Measurements from ENCODE around the gene OBSL1. TPM values are rescaled to one million over a fixed set of nuclear protein-coding genes. Genes with fewer than 3 reads are reported as not detected.

The OBSL1 gene
- total and polyA plus RNA-seq, 2 of the 4 experiments (the other 2 are of a cell fraction) = 21.5 to 51.2 TPM

DNA sequence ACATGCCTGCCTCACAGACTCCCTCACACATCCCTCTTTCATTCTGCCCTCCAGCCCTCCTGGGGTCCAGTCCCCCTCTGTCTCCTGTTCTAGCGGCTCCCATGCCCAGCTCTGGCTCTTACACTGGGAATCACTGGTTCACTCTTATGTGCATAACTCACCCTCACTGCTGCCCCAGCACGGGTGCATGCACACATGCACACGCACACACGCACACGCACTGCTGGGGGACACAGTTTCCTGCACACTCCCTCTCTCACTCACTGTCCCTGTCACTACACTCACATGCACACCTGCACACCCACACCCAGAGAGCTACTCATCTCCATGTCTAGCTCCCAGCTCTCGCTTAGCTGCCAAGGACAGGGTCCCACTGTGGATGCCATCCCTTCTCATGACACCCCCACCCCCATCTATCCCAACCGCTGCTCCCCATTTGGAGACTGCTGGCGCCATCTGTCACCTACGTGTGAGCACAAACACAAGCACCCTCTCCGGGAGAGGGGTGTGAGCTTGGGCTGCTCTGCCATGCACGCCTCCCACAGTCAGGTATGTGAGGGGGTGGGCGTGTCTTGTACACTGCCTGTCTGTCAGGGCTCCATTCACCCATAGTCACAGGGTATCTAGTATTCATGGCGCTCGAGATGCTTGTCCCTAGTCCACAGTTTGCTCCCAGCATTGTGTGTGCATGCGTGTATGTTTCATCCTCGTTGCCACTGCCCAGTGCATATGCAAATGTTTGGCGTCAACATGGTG is 55.3 kb downstream of the OBSL1 start:
- H3K23ac ChIP-seq (ENCODE audit: low read depth, low read length) = no peak overlapping the region
- no peak overlapping the region for H3K4me2 ChIP-seq (ENCODE audit: low read depth, low read length)
- dilution Hi-C loops (cut with HindIII; ENCODE audit: low sequenced_read_pairs, unreplicated experiment) (no loop called here), in situ Hi-C loops (cut with MboI; ENCODE audit: low sequenced_read_pairs) (no loop called here), intact Hi-C loops (cut with micrococcal nuclease) (no loop called here)
- no TSS peak for BruUV-seq (replicated peaks)
- no peak overlapping the region for H4K5ac ChIP-seq (ENCODE audit: low read depth, low read length)
- no peaks in the 10 kb centered on the region for H3K9me1 ChIP-seq (ENCODE audit: insufficient read depth, low read length)
- H2AK9ac ChIP-seq (replicated peaks; ENCODE audit: low read depth, low read length, poor library complexity) = no peak overlapping the region
- no peak overlapping the region for H3K4me3 ChIP-seq (ENCODE audit: insufficient read depth, low read depth, low read length)
- ChIA-PET CTCF (no interaction called here), POLR2A (ENCODE audit: unreplicated experiment) (no interaction called here)
- no peak for TF ChIP-seq ELK1 (IDR thresholded peaks at IDR 0.05; ENCODE audit: borderline replicate concordance, low read depth, low read length)
- TF ChIP-seq CHD1 (IDR thresholded peaks at IDR 0.05; ENCODE audit: low read depth, low read length) = no peak
- TF ChIP-seq RFX5 (IDR thresholded peaks at IDR 0.05; ENCODE audit: low read depth, low read length) = no peak
- no peak for TF ChIP-seq RAD21 (IDR thresholded peaks at IDR 0.05; ENCODE audit: low read length)
- TF ChIP-seq MAFK (IDR thresholded peaks at IDR 0.05; ENCODE audit: low read depth, low read length) = no peak
- no peak for TF ChIP-seq RCOR1 (IDR thresholded peaks at IDR 0.05; ENCODE audit: insufficient replicate concordance, low read length)
- TF ChIP-seq POLR2A (IDR thresholded peaks at IDR 0.05; ENCODE audit: low read depth, low read length) = no peak
- TF ChIP-seq, protein P1, sequence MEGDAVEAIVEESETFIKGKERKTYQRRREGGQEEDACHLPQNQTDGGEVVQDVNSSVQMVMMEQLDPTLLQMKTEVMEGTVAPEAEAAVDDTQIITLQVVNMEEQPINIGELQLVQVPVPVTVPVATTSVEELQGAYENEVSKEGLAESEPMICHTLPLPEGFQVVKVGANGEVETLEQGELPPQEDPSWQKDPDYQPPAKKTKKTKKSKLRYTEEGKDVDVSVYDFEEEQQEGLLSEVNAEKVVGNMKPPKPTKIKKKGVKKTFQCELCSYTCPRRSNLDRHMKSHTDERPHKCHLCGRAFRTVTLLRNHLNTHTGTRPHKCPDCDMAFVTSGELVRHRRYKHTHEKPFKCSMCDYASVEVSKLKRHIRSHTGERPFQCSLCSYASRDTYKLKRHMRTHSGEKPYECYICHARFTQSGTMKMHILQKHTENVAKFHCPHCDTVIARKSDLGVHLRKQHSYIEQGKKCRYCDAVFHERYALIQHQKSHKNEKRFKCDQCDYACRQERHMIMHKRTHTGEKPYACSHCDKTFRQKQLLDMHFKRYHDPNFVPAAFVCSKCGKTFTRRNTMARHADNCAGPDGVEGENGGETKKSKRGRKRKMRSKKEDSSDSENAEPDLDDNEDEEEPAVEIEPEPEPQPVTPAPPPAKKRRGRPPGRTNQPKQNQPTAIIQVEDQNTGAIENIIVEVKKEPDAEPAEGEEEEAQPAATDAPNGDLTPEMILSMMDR (conservative IDR thresholded peaks at IDR 0.05; ENCODE audit: low read depth, low read length) = no peak
- peaks cover 7% of the 10 kb centered on the region; the same call in 1 of the 2 replicates for H3K4me1 ChIP-seq (ENCODE audit: control insufficient read depth, insufficient read depth, low read length)
- no peak overlapping the region for H3K4ac ChIP-seq (ENCODE audit: low read depth, low read length)
- H2AK5ac ChIP-seq (ENCODE audit: low read depth, low read length) = no peak overlapping the region
- H4K20me1 ChIP-seq (ENCODE audit: insufficient read depth, low read length) = no peaks in the 10 kb centered on the region
- H3K56ac ChIP-seq (ENCODE audit: extremely low read depth, insufficient read depth, low read length) = no peak overlapping the region
- ATAC-seq (ENCODE audit: low read depth) (no peak), DNase-seq (no peak)
- H4K8ac ChIP-seq (ENCODE audit: low read depth in 2 of 2, low read length in 2 of 2) = no peak overlapping the region
- H3K36me3 ChIP-seq (ENCODE audit: control insufficient read depth, insufficient read depth, low read length) = no peaks in the 10 kb centered on the region
- 83% methylated on average over 8 of the region's 17 CpGs; no CpG with 5 or more reads in 1 of the 2 experiments for WGBS, 2 experiments (ENCODE audit: extremely low coverage in 2 of 2, insufficient read length in 1 of 2)
- no peak overlapping the region for H2AFZ ChIP-seq (replicated peaks; ENCODE audit: low read length, poor library complexity)
- no peak overlapping the region for H2BK20ac ChIP-seq (ENCODE audit: low read depth, low read length)
- H2BK15ac ChIP-seq (ENCODE audit: low read depth, low read length) = no peak overlapping the region
- H3K79me1 ChIP-seq (ENCODE audit: low read depth in 1 of 2, low read length in 2 of 2) = no peaks in the 10 kb centered on the region
- H3K27me3 ChIP-seq (ENCODE audit: control insufficient read depth, insufficient read depth, low read length) = peaks cover 70% of the 10 kb centered on the region
- no peak overlapping the region for H3K9ac ChIP-seq (ENCODE audit: low read depth, low read length)
- H2BK5ac ChIP-seq (ENCODE audit: low read depth, low read length, poor library complexity, severe bottlenecking) = no peak overlapping the region
- no peak overlapping the region for H3K14ac ChIP-seq (replicated peaks; ENCODE audit: low read depth, low read length)
- H3K18ac ChIP-seq (ENCODE audit: low read depth, low read length) = no peak overlapping the region
- no peaks in the 10 kb centered on the region for H3K9me3 ChIP-seq (ENCODE audit: control insufficient read depth, insufficient read depth, low read length)
- H2BK120ac ChIP-seq (ENCODE audit: low read depth, low read length) = no peak overlapping the region
- no peak overlapping the region for H4K91ac ChIP-seq (ENCODE audit: insufficient read depth, low read depth, low read length)
- no peak overlapping the region for H3K27ac ChIP-seq (ENCODE audit: insufficient read depth, low read length)
